NCI-H1436 (cell line): ENCODE data around the gene RAP1A.
"Not testable (repeated sequence)": the region's sequence is repeated elsewhere in the genome, so short reads cannot be mapped to it uniquely, and the experiment has no call there.

Experiments used
- DNase-seq: peaks from one replicate; lab custom pipeline; 2025; lab: John Stamatoyannopoulos, UW

Gene RAP1A

DNA sequence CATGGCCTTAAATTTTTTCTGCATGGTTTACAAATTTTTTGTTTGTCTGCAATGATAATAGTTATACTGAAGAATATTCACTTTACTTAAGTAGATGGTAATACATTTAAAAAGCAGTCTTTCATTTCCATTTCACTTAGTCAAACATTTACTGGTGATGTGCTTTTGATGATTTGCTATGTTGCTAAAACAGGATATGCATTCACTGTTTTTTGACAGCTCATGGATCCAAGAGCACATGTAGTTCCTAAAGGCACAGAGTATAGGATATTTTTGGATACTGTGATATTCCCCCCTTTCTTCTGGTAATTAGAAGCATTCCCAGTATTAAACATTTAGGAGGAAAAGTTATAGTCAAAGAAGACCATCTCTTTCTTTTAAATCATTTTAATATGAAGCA is 45.9 kb downstream of the RAP1A start:
- no peak for DNase-seq

DNA sequence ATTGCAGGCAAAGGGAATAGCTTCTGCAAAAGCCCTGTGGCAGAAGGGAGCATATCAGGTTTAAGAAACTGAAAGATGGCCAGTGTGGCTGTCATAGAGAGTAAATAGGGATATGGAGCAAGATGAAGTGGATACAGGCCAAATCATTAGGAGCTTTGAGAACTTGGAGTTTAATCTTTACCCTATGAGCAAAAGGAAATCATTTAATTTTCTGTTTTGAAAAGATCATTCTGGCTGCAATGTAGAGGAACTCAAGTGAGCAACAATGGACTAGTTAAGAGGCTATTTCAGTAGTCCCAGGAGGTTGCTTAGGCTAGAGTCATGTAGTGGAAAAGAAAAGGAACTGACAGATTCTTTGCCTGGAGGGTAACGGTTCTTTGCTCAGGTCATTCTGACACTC is 47.2 kb downstream of the RAP1A start:
- no peak for DNase-seq

DNA sequence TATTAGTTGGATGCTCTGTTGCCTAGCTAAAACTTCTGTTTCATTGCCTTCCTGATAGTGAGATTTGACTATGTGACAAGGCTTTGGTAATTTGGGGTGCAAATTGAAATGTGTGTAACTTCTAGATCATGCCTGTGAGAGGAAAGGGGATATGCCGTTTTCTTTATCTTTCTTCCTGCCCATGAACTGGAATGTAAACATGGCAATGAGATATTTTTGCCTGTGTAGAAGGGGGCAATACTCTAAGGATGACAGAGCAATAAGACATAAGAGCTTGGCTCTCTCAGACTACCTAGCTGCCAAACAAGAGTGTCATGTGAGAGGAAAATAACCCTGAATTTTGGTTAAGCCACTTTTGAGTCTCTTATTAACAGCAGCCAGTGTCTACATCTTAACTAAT is 49.7 kb downstream of the RAP1A start:
- DNase-seq = no peak

DNA sequence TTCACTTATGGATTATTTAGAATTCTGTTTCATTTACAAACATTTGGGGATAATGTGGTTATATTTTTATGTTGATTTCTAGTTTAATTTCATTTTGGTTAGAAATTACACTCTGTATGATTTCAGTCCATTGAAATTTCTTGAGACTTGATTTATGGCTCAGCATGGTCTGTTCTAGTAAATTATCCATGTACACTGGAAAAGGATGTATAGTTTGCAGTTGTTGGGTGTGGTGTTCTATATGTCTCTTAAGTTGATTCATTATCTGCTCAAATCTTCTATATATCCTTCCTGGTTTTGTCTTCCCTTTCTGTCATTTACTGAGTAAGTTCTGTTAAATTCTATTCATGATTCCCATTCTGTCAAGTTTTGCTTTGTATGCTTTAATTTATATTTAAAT is 52.3 kb downstream of the RAP1A start:
- DNase-seq = no peak

DNA sequence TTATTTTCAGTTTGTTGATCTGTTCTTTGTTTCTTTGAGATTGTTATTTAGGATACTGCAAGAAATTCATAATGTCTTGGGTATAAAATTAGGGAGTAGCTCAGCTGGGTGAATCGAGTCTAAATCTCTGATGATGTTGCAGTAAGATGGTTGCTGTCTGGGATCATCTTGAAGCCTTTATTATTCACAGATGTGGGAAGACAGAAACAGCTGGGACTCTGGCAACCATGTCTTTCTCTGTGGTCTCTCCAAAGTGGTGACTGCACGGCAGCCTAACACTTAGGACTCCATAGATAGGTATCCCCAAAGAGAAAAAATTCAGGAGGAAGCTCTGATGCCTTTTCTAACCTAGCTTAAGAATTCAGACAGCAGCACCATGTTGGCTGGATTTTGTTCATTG is 52.7 kb downstream of the RAP1A start:
- no peak for DNase-seq

DNA sequence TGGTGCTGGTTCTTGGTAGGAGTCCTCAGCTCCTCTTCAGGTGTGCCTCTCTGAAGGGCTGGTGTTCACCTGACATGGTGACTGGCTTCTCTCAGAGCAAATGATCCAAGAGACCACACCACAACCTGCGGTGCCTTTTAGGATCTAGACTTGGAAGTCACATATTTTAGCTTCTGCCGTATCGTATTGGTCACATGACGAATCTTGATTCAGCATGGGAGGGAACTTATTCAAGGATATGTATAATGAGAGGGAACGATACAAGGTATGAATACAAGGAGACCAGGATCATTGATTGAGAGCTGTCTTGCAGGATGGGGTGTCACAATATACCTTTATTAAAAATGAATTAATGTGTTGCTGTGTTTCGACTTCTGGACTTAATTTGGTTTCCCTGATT is 58.0 kb downstream of the RAP1A start:
- DNase-seq = no peak

DNA sequence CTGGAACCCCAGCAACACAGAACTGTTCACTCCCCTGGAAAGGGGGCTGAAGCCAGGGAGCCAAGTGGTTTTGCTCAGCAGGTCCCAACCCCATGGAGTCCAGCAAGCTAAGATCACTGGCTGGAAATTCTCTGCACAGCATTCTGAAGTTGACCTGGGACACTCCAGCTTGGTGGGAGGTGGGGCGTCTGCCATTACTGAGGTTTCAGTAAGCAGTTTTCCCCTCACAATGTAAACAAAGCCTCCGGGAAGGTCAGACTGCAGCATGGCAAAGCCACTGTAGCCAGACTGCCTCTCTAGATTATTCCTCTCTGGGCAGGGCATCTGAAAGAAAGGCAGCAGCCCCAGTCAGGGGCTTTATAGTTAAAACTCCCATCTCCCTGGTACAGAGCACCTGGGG is 60.0 kb downstream of the RAP1A start:
- no peak for DNase-seq

DNA sequence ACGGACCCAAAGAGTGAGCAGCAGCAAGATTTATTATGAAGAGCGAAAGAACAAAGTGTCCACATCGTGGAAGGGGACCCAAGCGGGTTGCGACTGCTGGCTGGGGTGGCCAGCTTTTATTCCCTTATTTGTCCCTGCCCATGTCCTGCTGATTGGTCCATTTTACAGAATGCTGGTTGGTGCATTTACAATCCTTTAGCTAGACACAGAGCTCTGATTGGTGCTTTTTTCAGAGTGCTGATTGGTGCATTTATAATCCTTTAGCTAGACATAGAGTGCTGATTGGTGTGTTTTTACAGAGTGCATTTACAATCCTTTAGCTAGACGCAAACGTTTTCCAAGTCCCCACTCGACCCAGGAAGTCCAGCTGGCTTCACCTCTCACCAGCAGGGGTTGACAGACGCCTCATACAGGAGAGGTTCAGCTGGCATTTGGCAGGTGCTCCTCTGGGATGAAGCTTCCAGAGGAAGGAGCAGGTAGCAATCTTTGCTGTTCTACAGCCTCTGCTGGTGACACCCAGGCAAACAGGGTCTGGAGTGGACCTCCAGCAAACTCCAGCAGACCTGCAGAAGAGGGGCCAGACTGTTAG is 60.7 kb downstream of the RAP1A start:
- DNase-seq = not testable (repeated sequence)

DNA sequence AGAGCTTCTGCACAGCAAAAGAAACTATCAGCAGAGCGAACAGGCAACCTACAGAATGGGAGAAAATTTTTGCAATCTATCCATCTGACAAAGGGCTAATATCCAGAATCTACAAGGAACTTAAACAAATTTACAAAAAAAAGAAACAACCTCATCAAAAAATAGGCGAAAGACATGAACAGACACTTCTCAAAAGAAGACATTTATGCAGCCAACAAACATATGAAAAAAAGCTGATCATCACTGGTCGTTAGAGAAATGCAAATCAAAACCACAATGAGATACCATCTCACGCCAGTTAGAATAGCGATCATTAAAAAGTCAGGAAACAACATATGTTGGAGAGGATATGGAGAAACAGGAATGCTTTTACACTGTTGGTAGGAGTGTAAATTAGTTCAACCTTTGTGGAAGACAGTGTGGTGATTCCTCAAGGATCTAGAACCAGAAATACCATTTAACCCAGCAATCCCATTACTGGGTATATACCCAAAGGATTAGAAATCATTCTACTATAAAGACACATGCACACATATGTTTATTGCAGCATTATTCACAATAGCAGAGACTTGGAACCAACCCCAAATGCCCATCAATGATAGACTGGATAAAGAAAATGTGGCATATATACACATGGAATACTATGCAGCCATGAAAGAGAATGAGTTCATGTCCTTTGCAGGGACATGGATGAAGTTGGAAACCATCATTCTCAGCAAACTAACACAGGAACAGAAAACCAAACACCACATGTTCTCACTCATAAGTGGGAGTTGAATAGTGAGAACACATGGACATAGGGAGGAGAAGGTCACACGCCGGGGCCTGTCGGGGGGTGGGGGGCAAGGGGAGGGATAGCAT is 65.9 kb downstream of the RAP1A start:
- not testable (repeated sequence) for DNase-seq

DNA sequence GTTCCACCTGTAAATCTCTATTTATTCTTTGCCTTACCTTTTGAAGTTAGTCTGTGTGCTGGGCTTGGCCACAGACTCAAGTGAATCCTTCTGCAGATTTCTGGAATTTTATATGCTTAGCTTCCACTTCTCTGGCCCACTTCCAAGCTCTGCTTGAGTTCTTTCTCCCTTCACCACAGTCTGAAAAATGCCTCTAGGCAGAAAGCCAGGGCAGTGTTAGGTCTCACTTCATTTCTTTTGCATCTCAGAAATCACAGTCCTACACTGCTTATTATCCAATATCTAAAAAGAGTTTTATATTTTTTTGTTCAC is 70.7 kb downstream of the RAP1A start:
- DNase-seq = no peak

DNA sequence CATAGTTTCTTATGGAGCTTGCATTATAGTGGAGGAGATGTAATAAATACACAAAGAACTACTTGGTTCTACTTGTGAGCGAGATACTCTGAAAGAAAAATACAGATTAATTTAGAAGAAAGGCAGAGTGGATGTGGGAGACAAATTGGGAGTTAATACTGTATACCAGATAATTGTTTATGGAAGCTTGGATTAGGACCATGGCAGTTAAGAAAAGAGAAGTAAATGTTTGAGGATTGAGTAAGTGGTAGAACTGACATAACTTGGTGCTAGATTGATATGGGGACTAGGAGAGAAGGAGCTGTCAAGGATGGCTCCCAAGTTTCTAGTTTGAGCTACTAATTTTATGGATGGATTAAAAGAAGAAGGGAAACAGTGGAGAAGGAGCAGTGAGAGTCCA is 72.3 kb downstream of the RAP1A start:
- DNase-seq = no peak

DNA sequence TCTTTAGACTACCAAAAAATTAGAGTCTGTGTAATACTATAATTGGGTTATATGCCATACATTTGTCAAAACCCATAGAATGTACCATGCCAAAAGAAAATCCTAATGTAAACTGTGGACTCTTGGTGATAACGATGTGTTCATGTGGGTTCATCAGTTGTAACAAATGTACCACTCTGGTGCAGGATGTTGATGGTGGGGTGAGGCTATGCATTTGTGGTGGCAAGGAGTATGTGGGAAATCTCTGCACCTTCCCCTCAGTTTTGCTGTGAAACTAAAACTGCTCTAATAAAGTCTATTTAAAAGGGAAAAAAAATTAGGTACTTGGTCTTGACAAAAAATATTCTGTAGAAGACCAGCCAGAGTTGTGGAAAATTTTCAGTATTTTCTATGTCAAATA is 76.2 kb downstream of the RAP1A start:
- DNase-seq = no peak

DNA sequence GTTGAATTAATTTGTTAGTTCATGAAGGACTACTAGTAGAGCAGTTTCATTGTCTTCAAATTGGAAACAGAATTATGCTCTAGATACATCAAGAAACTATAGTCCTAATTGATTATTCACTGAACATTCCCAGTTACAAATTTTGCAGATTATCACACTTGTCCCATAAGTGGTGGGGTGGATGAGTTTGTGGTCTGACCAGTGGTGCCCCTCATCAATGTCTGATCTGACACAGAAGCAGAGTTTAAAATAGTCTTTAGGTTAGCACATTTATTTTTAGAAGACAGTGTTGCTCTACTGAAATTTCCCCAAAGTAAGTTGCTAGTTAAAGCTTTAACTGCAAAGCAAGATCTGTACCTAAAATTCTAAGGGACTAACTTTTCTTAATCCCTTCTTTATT is 76.7 kb downstream of the RAP1A start:
- no peak for DNase-seq

DNA sequence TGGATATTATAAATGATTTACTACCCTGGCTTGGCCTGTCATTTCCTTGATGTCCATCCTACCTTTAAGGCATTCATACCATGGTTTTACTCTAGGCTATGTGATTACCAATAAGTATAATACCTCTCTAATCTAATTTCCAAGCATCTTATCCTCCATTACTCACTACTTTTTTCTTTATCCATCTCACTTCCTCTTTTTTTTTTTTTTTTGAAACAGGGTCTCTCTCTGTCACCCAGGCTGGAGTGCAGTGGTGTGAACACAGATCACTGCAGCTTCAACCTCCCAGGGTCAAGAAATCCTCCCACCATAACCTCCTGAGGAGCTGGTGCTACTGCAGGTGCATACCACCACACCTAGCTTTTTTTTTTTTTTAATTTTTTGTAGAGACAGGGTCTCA is 79.7 kb downstream of the RAP1A start:
- DNase-seq = no peak

DNA sequence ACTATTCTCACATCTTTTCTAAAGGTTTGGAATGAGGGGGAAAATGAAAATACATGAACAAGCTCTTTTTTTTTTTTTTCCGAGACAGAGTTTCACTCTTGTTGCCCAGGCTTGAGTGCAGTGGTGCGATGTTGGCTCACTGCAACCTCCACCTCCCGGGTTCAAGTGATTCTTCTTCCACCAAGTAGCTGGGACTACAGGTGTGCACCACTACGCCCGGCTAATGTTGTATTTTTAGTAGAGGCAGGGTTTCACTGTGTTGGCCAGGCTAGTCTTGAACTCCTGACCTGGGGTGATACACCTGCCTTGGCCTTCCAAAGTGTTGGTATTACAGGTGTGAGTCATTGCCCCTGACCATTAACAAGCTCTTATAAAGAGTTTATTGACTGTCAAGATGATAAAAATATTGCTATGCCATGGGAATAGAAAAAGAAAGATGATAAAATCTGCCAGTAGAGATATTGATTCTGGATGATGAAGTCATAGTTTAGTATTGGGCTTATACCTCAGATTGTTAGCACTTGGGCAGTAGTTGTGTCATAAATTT is 83.0 kb downstream of the RAP1A start:
- DNase-seq = no peak

DNA sequence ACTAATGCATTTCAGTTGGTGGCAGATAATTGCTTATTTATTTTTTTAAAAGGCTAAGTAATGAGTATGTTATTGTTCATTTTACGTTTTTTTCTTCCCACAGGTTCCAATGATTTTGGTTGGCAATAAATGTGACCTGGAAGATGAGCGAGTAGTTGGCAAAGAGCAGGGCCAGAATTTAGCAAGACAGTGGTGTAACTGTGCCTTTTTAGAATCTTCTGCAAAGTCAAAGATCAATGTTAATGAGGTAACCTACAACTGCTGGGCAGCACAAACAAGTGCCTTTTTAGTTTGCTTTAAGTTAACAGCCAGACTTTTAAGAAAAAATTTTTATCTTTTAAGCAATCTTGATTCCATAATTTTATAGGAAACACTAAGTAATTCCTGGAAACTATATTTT is 84.7 kb downstream of the RAP1A start:
- DNase-seq = no peak

DNA sequence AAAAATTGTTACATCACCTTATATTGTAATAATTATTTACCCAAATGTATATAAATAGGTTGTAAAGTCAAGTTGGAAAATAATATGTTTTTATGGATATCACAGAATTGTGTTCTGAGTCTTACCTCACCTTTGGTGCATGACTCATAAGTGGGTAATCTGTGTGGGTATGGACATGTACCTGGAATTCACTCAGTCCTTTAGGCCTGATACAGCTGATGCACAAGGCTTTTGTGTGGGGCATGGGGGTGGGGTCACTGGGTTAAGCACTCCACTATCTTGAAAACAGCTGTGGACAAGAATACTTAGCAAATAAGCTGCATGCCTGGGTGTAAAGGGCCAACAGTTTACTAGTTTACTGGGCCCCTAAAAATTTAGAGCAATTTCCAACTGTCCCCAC is 85.2 kb downstream of the RAP1A start:
- no peak for DNase-seq

DNA sequence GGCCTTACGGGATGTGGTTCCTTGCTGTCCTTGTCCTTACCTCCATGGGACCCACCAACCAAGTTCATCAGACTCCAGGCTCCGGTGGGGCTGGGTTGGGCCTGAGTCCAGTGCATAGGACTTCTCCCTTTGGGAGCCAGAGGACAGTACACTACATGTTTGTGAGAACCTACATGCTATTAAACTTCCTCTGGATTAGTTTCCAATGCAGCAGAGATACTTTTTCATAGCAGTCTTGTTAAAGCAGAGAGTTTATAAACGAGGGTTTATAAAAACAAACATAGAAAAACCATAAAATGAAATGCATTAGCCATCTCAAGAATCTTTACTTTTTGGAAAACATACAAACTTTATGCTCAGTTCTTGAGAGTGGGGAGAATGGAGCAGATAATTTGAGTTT is 86.3 kb downstream of the RAP1A start:
- DNase-seq = no peak

DNA sequence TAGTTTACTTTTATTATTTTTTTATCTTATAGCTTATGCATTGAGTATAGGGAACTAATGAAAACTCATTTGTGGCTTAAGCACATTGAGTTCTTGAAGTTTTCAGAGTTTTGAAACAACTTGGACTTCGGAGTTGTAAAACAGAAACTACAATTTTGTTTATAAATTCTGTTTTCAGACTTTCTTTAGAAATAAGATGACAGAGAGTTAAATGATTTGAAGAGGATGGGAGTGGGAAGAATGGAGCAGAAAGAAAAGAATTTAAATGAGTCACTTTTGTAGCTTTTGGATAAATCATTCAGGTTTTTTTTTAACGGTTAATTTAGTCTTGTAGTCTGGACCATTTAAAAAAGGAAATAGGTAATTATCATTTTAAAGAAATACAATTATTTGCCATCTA is 87.3 kb downstream of the RAP1A start:
- no peak for DNase-seq

DNA sequence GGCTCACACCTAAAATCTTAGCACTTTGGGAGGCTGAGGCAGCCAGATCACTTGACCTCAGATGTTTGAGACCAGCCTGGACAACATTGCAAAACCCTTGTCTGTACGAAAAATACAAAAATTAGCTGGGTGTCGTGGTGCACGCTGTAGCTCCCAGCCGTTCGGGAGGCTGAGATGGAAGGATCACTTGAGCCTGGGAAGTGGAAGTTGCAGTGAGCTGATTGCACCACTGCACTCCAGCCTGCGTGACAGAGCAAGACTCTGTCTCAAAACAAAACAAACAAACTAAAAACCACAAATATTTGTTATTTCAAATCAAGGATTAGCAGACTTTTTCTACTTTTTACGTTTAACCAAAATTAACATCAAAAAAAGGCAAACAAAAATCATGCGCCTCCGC is 88.3 kb downstream of the RAP1A start:
- no peak for DNase-seq

DNA sequence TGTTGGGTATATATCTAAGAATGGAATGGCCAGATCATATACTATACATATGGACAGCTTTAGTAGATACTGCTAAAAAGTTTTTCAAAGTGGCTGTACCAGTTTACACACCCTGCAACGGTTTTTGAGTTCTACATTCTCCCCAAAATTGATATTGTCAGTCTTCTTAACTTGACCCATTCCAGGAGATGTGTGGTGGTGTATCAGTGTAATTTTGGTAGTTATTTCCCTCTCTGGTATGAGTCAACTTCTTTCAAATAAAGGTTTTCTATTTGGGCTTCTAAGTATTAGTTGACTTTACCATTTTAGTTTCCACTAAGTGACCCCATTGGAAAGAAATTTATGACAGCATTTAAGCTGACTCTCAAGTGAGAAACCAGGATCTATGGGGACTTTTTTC is 90.4 kb downstream of the RAP1A start:
- no peak for DNase-seq

DNA sequence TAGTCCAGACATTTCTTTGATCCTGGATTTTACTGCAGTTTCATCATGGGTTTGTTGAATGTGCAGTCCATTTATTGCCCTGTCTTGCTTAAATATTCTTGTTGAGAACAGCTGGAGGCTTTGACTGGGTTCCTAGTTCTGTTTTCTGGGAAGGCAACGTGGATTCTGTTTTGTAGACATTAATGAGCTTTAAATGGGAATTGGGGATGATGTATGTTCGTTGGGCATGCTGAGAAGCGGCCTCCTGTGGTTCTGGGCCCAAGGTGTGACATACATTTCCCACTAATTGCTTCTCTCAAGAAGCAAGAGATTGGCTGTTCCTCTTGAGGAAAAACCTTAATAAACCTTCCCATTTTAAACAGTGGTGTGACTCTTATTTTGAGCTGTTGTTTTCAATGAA is 96.7 kb downstream of the RAP1A start:
- no peak for DNase-seq

DNA sequence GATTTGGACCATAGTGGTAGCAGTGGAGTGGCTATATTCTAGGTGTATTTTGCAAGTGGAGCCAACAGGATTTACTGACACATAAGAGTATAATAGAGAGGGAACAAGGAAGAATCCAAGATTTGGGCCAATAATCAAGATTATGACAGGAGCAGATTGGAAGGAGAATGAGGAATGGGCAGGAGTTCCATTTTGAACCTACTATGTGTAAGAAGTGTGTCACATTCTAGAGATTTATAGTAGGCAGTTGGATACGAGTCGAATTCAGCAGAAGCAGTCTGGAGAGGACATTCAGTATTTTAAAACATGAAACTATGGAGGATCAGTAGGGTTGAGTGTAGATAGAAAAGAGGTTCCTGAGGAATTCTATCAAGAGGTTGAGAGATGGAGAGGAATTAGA is 97.9 kb downstream of the RAP1A start:
- DNase-seq = no peak

DNA sequence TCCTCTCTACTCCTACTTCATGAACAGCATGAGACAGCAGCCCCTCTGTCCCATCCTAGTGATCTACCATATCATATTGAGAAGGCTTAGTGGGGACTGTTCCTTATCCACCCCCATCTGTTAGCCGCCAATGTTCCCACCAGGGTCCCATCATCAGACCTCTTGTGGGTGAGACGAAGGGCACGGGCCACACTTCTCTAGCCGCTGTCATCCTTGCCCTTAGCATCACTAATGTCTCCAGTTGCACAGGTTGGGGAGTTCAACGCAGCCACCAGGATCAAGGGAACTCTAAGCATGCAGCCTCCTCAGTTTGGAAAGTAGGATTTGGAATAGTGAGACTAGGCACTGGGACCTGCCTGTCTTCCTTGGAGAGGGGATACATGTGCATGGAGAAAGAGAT is 99.5 kb downstream of the RAP1A start:
- no peak for DNase-seq
